Measurements from ENCODE around the gene UNK. TPM values are rescaled to one million over a fixed set of nuclear protein-coding genes. Genes with fewer than 3 reads are reported as not detected.
A peak's percentile ranks its signal among the peaks of the same experiment; 100 is the strongest.

The UNK gene
- total and polyA plus RNA-seq, 2 donors (not counting 1 experiment from before 2014, with no cell fraction given), result 15.0 to 15.2 TPM

GRCh38 chr17:75785016-75785890 lies 647 bp downstream of the UNK start:
- peaks cover 26% of the 10 kb centered on the region for H3K79me2 ChIP-seq (ENCODE audit: control insufficient read depth, insufficient read depth, low read length)
- H2AFZ ChIP-seq (ENCODE audit: low read length), result no peak overlapping the region
- peak; percentile 84 to 94 for DNase-seq (ENCODE audit: low read depth in 2 of 2)
- H3K9me3 ChIP-seq (ENCODE audit: control insufficient read depth, insufficient read depth, low read depth, low read length), result no peaks in the 10 kb centered on the region
- H3K27me3 ChIP-seq (ENCODE audit: control insufficient read depth, insufficient read depth, low read length), result no peaks in the 10 kb centered on the region
- peak overlapping the region; percentile 98 for H3K9ac ChIP-seq (ENCODE audit: insufficient read depth, low read length)
- no peaks in the 10 kb centered on the region for H4K20me1 ChIP-seq (ENCODE audit: control insufficient read depth, extremely low read depth, insufficient read depth, low read length)
- TF ChIP-seq EZH2 (IDR thresholded peaks at IDR 0.05; ENCODE audit: low read length, missing control alignments) (no peak), CTCF (conservative IDR thresholded peaks at IDR 0.05 in 1 of 2, IDR thresholded peaks at IDR 0.05 in 1 of 2; ENCODE audit: low read depth in 1 of 2, low read length in 2 of 2) (no peak)
- no peaks in the 10 kb centered on the region for H3K36me3 ChIP-seq (ENCODE audit: control insufficient read depth, insufficient read depth, low read length)
- H3K27ac ChIP-seq (ENCODE audit: insufficient read depth, low read length), result peak overlapping the region; percentile 99
- peak overlapping the region; percentile 53 to 81 (median 73) for H3K4me3 ChIP-seq (replicated peaks in 1 of 4; ENCODE audit: control extremely low read depth in 1 of 4, insufficient read depth in 1 of 4, low read depth in 3 of 4, low read length in 4 of 4)
- peaks cover 13% of the 10 kb centered on the region for H3K4me1 ChIP-seq (ENCODE audit: control insufficient read depth, extremely low read depth, insufficient read depth, low read length)
- peak overlapping the region; percentile 97 for H3K4me2 ChIP-seq (ENCODE audit: extremely low read depth, insufficient read depth, low read length)

- Histone ChIP-seq H4K20me1 (ENCODE audit: control insufficient read depth, extremely low read depth, insufficient read depth, low read length) (no peaks in the 10 kb centered on the region), H3K4me1 (ENCODE audit: control insufficient read depth, extremely low read depth, insufficient read depth, low read length) (peaks cover 2% of the 10 kb centered on the region), H2AFZ (ENCODE audit: low read length) (no peak overlapping the region), H3K27me3 (ENCODE audit: control insufficient read depth, insufficient read depth, low read length) (no peaks in the 10 kb centered on the region), H3K79me2 (ENCODE audit: control insufficient read depth, insufficient read depth, low read length) (peaks cover 29% of the 10 kb centered on the region), H3K4me2 (ENCODE audit: extremely low read depth, insufficient read depth, low read length) (no peak overlapping the region), H3K4me3 (replicated peaks in 1 of 4; ENCODE audit: control extremely low read depth in 1 of 4, insufficient read depth in 1 of 4, low read depth in 3 of 4, low read length in 4 of 4) (no peak overlapping the region), H3K9ac (ENCODE audit: insufficient read depth, low read length) (no peak overlapping the region), H3K27ac (ENCODE audit: insufficient read depth, low read length) (no peak overlapping the region), H3K9me3 (ENCODE audit: control insufficient read depth, insufficient read depth, low read depth, low read length) (no peaks in the 10 kb centered on the region), H3K36me3 (ENCODE audit: control insufficient read depth, insufficient read depth, low read length) (peaks cover 2% of the 10 kb centered on the region)
- DNase-seq (ENCODE audit: low read depth in 2 of 2), result no peak
- no peak for TF ChIP-seq EZH2 (IDR thresholded peaks at IDR 0.05; ENCODE audit: low read length, missing control alignments)
- no peak for TF ChIP-seq CTCF (conservative IDR thresholded peaks at IDR 0.05 in 1 of 2, IDR thresholded peaks at IDR 0.05 in 1 of 2; ENCODE audit: low read depth in 1 of 2, low read length in 2 of 2)
Observed at GRCh38 chr17:75791254-75791653, 6.6 kb downstream of the UNK start.

GRCh38 chr17:75793460-75793859 lies 8.9 kb downstream of the UNK start:
- H3K9me3 ChIP-seq (ENCODE audit: control insufficient read depth, insufficient read depth, low read depth, low read length), result no peaks in the 10 kb centered on the region
- H2AFZ ChIP-seq (ENCODE audit: low read length), result no peak overlapping the region
- no peaks in the 10 kb centered on the region for H4K20me1 ChIP-seq (ENCODE audit: control insufficient read depth, extremely low read depth, insufficient read depth, low read length)
- TF ChIP-seq EZH2 (IDR thresholded peaks at IDR 0.05; ENCODE audit: low read length, missing control alignments) (no peak), CTCF (conservative IDR thresholded peaks at IDR 0.05 in 1 of 2, IDR thresholded peaks at IDR 0.05 in 1 of 2; ENCODE audit: low read depth in 1 of 2, low read length in 2 of 2) (no peak)
- H3K79me2 ChIP-seq (ENCODE audit: control insufficient read depth, insufficient read depth, low read length), result peaks cover 11% of the 10 kb centered on the region
- no peak overlapping the region for H3K9ac ChIP-seq (ENCODE audit: insufficient read depth, low read length)
- H3K4me1 ChIP-seq (ENCODE audit: control insufficient read depth, extremely low read depth, insufficient read depth, low read length), result no peaks in the 10 kb centered on the region
- no peaks in the 10 kb centered on the region for H3K27me3 ChIP-seq (ENCODE audit: control insufficient read depth, insufficient read depth, low read length)
- H3K4me3 ChIP-seq (replicated peaks in 1 of 4; ENCODE audit: control extremely low read depth in 1 of 4, insufficient read depth in 1 of 4, low read depth in 3 of 4, low read length in 4 of 4), result no peak overlapping the region
- DNase-seq (ENCODE audit: low read depth in 2 of 2), result no peak
- H3K36me3 ChIP-seq (ENCODE audit: control insufficient read depth, insufficient read depth, low read length), result peaks cover 4% of the 10 kb centered on the region
- H3K27ac ChIP-seq (ENCODE audit: insufficient read depth, low read length), result no peak overlapping the region
- no peak overlapping the region for H3K4me2 ChIP-seq (ENCODE audit: extremely low read depth, insufficient read depth, low read length)
